Fibroblast of pulmonary artery (primary cell): ENCODE data around the gene ZGLP1.
"Not testable (repeated sequence)": the region's sequence is repeated elsewhere in the genome, so short reads cannot be mapped to it uniquely, and the experiment has no call there.

ENCODE experiments used
- DNase-seq: peaks from one replicate; pipeline ENCODE4 v3.0.0-alpha.2; 2010; ENCODE audit warnings: low read depth
- H3K4me3 ChIP-seq: replicated peaks from 2 replicates; pipeline ENCODE4 v1.5.1; 2011; ENCODE audit warnings: low read depth, mild to moderate bottlenecking, control low read depth, low read length, moderate library complexity
- TF ChIP-seq, protein P1 (sequence below): IDR thresholded peaks from 2 replicates; pipeline ENCODE4 v1.5.1; 2011; ENCODE audit warnings: mild to moderate bottlenecking, control low read depth, low read length, inconsistent platforms; ENCODE audit errors: missing control alignments

Gene ZGLP1

DNA sequence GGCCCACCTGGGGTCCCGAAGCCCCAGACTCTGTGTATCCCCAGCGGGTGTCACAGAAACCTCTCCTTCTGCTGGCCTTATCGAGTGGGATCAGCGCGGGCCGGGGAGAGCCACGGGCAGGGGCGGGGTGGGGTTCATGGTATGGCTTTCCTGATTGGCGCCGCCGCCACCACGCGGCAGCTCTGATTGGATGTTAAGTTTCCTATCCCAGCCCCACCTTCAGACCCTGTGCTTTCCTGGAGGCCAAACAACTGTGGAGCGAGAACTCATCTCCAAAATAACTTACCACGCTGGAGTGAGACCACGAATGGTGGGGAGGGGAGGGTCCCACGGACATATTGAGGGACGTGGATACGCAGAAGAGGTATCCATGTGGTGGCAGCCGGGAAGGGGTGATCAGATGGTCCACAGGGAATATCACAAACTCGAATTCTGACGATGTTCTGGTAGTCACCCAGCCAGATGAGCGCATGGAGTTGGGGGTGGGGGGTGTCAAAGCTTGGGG is 20.9 kb downstream of the ZGLP1 start:
- peak; percentile 40 for DNase-seq

DNA sequence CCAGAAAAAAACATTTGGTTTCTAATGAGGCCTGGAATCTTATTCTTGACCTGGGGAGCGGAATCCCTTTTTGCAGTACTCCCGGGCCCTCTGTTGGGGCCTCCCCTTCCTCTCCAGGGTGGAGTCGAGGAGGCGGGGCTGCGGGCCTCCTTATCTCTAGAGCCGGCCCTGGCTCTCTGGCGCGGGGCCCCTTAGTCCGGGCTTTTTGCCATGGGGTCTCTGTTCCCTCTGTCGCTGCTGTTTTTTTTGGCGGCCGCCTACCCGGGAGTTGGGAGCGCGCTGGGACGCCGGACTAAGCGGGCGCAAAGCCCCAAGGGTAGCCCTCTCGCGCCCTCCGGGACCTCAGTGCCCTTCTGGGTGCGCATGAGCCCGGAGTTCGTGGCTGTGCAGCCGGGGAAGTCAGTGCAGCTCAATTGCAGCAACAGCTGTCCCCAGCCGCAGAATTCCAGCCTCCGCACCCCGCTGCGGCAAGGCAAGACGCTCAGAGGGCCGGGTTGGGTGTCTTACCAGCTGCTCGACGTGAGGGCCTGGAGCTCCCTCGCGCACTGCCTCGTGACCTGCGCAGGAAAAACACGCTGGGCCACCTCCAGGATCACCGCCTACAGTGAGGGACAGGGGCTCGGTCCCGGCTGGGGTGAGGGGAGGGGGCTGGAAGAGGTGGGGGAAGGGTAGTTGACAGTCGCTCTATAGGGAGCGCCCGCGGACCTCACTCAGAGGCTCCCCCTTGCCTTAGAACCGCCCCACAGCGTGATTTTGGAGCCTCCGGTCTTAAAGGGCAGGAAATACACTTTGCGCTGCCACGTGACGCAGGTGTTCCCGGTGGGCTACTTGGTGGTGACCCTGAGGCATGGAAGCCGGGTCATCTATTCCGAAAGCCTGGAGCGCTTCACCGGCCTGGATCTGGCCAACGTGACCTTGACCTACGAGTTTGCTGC is 22.5 kb downstream of the ZGLP1 start, which contains the start of gene ICAM4:
TSS of gene ICAM4 (plus strand) at position 153 of the 935 bp plus-strand sequence. CDS start at position 211, 58 bp downstream.
- peak; percentile 74 for DNase-seq
- peak within 1 kb of the TSS; percentile 12 for H3K4me3 ChIP-seq
- TF ChIP-seq, protein P1, sequence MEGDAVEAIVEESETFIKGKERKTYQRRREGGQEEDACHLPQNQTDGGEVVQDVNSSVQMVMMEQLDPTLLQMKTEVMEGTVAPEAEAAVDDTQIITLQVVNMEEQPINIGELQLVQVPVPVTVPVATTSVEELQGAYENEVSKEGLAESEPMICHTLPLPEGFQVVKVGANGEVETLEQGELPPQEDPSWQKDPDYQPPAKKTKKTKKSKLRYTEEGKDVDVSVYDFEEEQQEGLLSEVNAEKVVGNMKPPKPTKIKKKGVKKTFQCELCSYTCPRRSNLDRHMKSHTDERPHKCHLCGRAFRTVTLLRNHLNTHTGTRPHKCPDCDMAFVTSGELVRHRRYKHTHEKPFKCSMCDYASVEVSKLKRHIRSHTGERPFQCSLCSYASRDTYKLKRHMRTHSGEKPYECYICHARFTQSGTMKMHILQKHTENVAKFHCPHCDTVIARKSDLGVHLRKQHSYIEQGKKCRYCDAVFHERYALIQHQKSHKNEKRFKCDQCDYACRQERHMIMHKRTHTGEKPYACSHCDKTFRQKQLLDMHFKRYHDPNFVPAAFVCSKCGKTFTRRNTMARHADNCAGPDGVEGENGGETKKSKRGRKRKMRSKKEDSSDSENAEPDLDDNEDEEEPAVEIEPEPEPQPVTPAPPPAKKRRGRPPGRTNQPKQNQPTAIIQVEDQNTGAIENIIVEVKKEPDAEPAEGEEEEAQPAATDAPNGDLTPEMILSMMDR: no peak

More for the DNA sequence above, 20.9 kb downstream of the ZGLP1 start:
- H3K4me3 ChIP-seq: peak overlapping the region; percentile 54
- TF ChIP-seq, protein P1: no peak

DNA sequence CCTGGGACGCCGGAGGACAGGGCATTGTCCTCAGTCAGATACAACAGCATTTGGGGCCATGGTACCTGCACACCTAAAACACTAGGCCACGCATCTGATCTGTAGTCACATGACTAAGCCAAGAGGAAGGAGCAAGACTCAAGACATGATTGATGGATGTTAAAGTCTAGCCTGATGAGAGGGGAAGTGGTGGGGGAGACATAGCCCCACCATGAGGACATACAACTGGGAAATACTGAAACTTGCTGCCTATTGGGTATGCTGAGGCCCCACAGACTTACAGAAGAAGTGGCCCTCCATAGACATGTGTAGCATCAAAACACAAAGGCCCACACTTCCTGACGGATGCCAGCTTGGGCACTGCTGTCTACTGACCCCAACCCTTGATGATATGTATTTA is 24.2 kb downstream of the ZGLP1 start:
- DNase-seq: no peak
- TF ChIP-seq, protein P1: no peak
- H3K4me3 ChIP-seq: no peak overlapping the region

DNA sequence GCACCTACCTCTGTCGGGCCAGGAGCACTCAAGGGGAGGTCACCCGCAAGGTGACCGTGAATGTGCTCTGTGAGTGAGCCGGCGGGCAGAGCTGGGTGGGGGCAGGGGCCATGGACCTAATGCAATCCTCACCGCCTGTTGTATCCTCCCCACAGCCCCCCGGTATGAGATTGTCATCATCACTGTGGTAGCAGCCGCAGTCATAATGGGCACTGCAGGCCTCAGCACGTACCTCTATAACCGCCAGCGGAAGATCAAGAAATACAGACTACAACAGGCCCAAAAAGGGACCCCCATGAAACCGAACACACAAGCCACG is 24.7 kb downstream of the ZGLP1 start:
- no peak for DNase-seq
- TF ChIP-seq, protein P1: no peak
- H3K4me3 ChIP-seq: no peak overlapping the region

DNA sequence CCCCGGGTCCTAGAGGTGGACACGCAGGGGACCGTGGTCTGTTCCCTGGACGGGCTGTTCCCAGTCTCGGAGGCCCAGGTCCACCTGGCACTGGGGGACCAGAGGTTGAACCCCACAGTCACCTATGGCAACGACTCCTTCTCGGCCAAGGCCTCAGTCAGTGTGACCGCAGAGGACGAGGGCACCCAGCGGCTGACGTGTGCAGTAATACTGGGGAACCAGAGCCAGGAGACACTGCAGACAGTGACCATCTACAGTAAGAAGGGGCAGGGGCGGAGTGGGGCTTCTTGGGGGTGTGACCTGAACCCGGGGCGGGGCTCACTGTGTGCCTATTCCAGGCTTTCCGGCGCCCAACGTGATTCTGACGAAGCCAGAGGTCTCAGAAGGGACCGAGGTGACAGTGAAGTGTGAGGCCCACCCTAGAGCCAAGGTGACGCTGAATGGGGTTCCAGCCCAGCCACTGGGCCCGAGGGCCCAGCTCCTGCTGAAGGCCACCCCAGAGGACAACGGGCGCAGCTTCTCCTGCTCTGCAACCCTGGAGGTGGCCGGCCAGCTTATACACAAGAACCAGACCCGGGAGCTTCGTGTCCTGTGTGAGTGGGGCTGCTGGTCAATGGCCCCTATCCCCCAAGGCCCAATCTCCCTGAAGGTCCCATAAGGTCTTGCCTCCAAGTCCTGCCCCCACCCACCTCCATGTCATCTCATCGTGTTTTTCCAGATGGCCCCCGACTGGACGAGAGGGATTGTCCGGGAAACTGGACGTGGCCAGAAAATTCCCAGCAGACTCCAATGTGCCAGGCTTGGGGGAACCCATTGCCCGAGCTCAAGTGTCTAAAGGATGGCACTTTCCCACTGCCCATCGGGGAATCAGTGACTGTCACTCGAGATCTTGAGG is 25.3 kb downstream of the ZGLP1 start:
- H3K4me3 ChIP-seq: no peak overlapping the region
- TF ChIP-seq, protein P1: no peak
- no peak for DNase-seq

DNA sequence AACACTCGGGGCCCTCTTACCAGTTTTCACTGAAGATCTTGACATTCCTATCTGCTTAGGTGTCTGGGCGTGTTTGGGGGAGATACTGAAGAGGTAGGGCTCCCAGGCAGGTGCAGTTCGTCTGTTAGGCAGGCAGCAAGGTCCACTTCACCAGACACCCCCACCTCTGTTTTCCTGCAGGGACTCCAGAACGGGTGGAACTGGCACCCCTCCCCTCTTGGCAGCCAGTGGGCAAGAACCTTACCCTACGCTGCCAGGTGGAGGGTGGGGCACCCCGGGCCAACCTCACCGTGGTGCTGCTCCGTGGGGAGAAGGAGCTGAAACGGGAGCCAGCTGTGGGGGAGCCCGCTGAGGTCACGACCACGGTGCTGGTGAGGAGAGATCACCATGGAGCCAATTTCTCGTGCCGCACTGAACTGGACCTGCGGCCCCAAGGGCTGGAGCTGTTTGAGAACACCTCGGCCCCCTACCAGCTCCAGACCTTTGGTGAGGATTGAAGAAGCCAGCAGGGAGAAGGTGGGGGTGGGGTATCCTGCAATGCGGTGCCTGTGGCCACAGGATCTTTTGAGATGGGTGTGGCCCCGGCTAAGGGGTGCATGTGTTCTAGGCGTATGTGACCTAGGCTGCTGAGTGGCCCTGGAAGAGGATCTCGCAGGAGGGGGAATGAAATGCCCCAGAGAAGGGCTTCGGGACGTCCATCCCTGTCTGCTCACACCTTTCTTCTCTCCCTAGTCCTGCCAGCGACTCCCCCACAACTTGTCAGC is 26.1 kb downstream of the ZGLP1 start:
- TF ChIP-seq, protein P1: no peak
- DNase-seq: no peak
- H3K4me3 ChIP-seq: no peak overlapping the region

DNA sequence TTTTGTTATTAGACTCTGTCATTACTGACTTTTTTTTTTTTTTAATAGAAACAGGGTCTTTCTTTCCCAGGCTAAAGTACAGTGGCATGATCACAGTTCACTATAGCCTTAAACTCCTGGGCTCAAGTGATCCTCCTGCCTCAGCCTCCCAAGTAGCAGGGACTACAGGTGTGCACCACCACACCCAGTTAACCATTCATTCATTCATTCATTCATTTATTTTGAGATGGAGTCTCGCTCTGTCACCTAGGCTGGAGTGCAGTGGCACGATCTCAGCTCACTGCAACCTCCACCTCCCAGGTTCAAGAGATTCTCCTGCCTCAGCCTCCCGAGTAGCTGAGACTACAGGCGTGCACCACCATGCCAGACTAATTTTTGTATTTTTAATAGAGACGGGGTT is 27.6 kb downstream of the ZGLP1 start:
- DNase-seq, H3K4me3 ChIP-seq: not testable (repeated sequence)
